ENCODE results near the gene BAZ2B. TPM values are rescaled to one million over a fixed set of nuclear protein-coding genes. Genes with fewer than 3 reads are reported as not detected.

Gene BAZ2B
- total and polyA plus RNA-seq, 2 experiments from 2014 or later = 51.7 to 62.9 TPM

DNA sequence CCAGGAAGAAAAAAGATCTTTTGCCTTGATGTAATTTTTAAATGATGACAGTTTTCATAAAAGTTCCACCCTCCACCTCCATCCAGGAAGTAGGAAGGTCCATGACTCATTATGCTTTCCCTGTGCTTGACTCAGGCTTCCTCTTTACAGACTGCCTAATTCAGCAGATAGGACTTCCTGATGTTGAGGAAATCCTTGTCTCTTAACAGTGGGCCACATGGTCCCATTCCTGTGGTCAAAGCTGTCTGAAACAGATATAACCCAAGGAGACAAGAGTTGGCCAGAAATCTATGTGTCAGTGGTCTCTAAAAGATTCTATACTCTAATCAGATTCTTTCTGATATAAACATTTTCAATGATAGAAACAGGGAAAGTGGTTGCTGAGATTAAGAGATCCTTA lies 119.1 kb downstream of the BAZ2B start:
- no peak overlapping the region for H3K4me3 Mint-ChIP-seq
- peaks cover 2% of the 10 kb centered on the region for H3K27me3 Mint-ChIP-seq (ENCODE audit: insufficient read depth, low read depth, poor library complexity)
- H3K27ac ChIP-seq (ENCODE audit: low read depth) = no peak overlapping the region; the same call in 1 of the 2 replicates
- no peak overlapping the region for H3K4me3 ChIP-seq
- H3K9me3 Mint-ChIP-seq = peaks cover 5% of the 10 kb centered on the region; the same call in 1 of the 3 replicates
- peaks cover 17% of the 10 kb centered on the region; the same call in 2 of the 3 replicates for H3K36me3 Mint-ChIP-seq (ENCODE audit: low read depth)
- H2AFZ ChIP-seq = no peak overlapping the region
- H3K27me3 ChIP-seq (ENCODE audit: insufficient read depth) = no peaks in the 10 kb centered on the region
- H4K20me1 ChIP-seq (replicated peaks; ENCODE audit: insufficient read depth) = peaks cover 4% of the 10 kb centered on the region; the same call in 1 of the 2 replicates
- no peak overlapping the region; the same call in 1 of the 2 replicates for H3K27ac Mint-ChIP-seq
- no peak overlapping the region for H3K4me2 ChIP-seq
- TF ChIP-seq, protein P1, sequence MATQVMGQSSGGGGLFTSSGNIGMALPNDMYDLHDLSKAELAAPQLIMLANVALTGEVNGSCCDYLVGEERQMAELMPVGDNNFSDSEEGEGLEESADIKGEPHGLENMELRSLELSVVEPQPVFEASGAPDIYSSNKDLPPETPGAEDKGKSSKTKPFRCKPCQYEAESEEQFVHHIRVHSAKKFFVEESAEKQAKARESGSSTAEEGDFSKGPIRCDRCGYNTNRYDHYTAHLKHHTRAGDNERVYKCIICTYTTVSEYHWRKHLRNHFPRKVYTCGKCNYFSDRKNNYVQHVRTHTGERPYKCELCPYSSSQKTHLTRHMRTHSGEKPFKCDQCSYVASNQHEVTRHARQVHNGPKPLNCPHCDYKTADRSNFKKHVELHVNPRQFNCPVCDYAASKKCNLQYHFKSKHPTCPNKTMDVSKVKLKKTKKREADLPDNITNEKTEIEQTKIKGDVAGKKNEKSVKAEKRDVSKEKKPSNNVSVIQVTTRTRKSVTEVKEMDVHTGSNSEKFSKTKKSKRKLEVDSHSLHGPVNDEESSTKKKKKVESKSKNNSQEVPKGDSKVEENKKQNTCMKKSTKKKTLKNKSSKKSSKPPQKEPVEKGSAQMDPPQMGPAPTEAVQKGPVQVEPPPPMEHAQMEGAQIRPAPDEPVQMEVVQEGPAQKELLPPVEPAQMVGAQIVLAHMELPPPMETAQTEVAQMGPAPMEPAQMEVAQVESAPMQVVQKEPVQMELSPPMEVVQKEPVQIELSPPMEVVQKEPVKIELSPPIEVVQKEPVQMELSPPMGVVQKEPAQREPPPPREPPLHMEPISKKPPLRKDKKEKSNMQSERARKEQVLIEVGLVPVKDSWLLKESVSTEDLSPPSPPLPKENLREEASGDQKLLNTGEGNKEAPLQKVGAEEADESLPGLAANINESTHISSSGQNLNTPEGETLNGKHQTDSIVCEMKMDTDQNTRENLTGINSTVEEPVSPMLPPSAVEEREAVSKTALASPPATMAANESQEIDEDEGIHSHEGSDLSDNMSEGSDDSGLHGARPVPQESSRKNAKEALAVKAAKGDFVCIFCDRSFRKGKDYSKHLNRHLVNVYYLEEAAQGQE (IDR thresholded peaks at IDR 0.05; ENCODE audit: unreplicated experiment) = no peak
- TF ChIP-seq, protein P2, sequence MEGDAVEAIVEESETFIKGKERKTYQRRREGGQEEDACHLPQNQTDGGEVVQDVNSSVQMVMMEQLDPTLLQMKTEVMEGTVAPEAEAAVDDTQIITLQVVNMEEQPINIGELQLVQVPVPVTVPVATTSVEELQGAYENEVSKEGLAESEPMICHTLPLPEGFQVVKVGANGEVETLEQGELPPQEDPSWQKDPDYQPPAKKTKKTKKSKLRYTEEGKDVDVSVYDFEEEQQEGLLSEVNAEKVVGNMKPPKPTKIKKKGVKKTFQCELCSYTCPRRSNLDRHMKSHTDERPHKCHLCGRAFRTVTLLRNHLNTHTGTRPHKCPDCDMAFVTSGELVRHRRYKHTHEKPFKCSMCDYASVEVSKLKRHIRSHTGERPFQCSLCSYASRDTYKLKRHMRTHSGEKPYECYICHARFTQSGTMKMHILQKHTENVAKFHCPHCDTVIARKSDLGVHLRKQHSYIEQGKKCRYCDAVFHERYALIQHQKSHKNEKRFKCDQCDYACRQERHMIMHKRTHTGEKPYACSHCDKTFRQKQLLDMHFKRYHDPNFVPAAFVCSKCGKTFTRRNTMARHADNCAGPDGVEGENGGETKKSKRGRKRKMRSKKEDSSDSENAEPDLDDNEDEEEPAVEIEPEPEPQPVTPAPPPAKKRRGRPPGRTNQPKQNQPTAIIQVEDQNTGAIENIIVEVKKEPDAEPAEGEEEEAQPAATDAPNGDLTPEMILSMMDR (conservative IDR thresholded peaks at IDR 0.05; ENCODE audit: low read depth in 2 of 2) = no peak
- no peak for TF ChIP-seq POLR2AphosphoS5 (IDR thresholded peaks at IDR 0.05; ENCODE audit: low read depth)
- H3K4me1 Mint-ChIP-seq = no peaks in the 10 kb centered on the region
- ATAC-seq = no peak
- no peaks in the 10 kb centered on the region for H3K9me2 ChIP-seq (ENCODE audit: insufficient read depth)
- no peaks in the 10 kb centered on the region for H3K36me3 ChIP-seq (ENCODE audit: insufficient read depth)
- H3K79me2 ChIP-seq (replicated peaks; ENCODE audit: insufficient read depth) = no peaks in the 10 kb centered on the region
- H3F3A ChIP-seq (replicated peaks; ENCODE audit: low read depth) = no peaks in the 10 kb centered on the region
- DNase-seq (ENCODE audit: low spot score) = no peak
- H3K4me1 ChIP-seq (ENCODE audit: insufficient read depth) = no peaks in the 10 kb centered on the region

DNA sequence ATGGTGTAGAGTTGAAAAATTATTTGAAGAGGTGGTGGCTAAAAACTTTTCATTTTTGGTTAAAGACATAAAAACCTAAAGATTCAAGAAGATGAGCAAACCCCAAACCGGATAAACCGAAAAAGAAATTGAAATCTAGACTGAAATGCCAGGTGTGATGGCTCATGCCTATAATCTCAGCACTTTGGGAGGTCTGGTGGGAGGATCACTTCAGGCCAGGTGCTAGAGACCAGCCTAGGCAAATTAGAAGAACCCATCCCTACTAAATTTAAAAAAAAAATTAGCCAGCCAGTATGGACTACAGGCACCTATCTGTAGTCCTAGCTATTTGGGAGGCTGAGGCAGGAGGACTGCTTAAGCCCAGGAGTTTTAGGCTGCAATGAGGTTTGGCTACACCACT lies 126.9 kb downstream of the BAZ2B start:
- no peaks in the 10 kb centered on the region for H3K4me1 Mint-ChIP-seq
- no peaks in the 10 kb centered on the region for H3K36me3 ChIP-seq (ENCODE audit: insufficient read depth)
- H3K79me2 ChIP-seq (replicated peaks; ENCODE audit: insufficient read depth) = peaks cover 8% of the 10 kb centered on the region; the same call in 1 of the 2 replicates
- H3K9me3 Mint-ChIP-seq = no peaks in the 10 kb centered on the region
- H3K27me3 ChIP-seq (ENCODE audit: insufficient read depth) = no peaks in the 10 kb centered on the region
- DNase-seq (ENCODE audit: low spot score) (no peak), ATAC-seq (no peak)
- no peaks in the 10 kb centered on the region for H3K4me1 ChIP-seq (ENCODE audit: insufficient read depth)
- H3K36me3 Mint-ChIP-seq (ENCODE audit: low read depth) = no peaks in the 10 kb centered on the region
- peaks cover 4% of the 10 kb centered on the region; the same call in 1 of the 2 replicates for H4K20me1 ChIP-seq (replicated peaks; ENCODE audit: insufficient read depth)
- H2AFZ ChIP-seq = no peak overlapping the region
- no peak overlapping the region for H3K4me3 Mint-ChIP-seq
- no peak overlapping the region for H3K4me2 ChIP-seq
- H3F3A ChIP-seq (replicated peaks; ENCODE audit: low read depth) = no peaks in the 10 kb centered on the region
- no peak overlapping the region for H3K27ac ChIP-seq (ENCODE audit: low read depth)
- no peaks in the 10 kb centered on the region for H3K9me2 ChIP-seq (ENCODE audit: insufficient read depth)
- TF ChIP-seq ZNF331 (CRISPR knock-in tag; IDR thresholded peaks at IDR 0.05; ENCODE audit: low read depth) = no peak
- no peak for TF ChIP-seq POLR2AphosphoS5 (IDR thresholded peaks at IDR 0.05; ENCODE audit: low read depth)
- no peak for TF ChIP-seq JUNB (IDR thresholded peaks at IDR 0.05; ENCODE audit: unreplicated experiment)
- no peaks in the 10 kb centered on the region for H3K27me3 Mint-ChIP-seq (ENCODE audit: insufficient read depth, low read depth, poor library complexity)
- H3K27ac Mint-ChIP-seq = no peak overlapping the region
- no peak overlapping the region for H3K4me3 ChIP-seq

All from GM23338 (cell line).